ENCODE data around the gene BOK.
"Not testable (repeated sequence)": the region's sequence is repeated elsewhere in the genome, so short reads cannot be mapped to it uniquely, and the experiment has no call there.

BOK gene

DNA sequence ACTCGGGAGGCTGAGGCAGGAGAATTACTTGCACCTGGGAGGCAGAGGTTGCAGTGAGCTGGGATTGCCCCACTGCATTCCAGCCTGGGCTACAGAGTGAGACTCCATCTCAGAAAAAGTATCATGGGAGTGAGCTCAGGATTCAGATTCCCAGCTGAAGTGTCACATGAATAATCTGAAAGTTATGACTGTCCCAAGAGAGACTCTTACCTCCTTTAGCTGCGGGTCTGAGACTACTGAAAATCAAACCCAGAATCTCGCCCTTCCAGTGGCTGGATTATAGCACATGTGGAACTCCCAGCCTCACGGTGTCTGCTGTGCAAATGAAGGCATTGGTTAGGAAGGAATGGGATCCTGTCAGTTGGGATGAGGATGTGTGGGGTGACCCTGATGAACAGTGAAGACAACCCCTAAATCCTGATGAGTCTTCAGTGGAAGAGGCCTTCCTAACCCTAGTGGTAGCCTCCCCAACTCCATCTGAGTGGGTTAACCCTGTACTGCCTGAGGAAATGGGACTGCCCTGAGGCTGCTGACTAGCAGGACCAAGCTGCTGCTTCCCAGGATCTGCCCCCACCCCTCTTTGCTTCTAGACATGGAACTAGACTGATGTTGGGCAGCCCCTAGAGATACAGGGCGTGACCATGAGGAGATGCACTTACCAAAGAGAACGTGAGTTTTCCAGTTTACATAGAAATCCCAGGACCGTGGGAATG lies 16.5 kb downstream of the BOK start:
- FAIRE-seq: no peak

DNA sequence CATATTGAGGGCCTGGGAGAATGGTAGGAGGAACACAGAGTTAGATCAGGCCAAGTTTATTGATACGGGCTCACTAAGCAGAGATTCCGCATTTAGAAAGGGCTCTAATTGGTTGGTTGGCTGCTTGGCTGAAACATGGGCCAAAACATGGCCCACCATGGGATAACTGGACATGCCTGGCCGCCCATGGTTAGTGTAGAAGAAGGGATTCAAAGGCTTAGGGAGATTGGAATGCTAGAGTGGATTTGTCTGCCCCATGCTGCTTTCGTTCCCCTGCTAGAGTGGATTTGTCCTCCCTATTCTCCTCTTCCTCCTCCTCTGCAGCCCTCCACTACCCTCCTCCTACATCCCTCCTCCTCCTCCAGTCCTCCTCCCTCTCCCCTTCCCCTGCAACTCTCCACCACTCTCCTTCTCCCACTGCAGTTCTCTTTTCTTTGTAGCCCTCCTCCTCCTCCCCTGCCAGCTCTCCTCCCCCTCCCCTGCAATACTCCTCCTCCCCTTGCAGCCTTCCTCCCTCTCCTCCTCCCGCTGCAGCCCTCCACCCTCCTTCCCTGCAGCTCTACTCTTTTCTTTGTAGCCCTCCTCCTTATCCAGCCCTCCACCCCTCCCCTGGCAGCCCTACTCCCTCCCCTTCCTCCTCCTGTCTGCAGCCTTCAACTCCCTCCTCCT lies 17.2 kb downstream of the BOK start:
- FAIRE-seq: no peak

GRCh38 chr2:241576293-241576654 lies 17.7 kb downstream of the BOK start:
- no peak for FAIRE-seq

- FAIRE-seq: no peak
These were observed 19.0 kb downstream of the BOK start for GRCh38 chr2:241577413-241578122.

- FAIRE-seq: no peak
These were observed 20.7 kb downstream of the BOK start for GRCh38 chr2:241579281-241579680.

GRCh38 chr2:241582328-241582727 lies 23.8 kb downstream of the BOK start:
- no peak for FAIRE-seq

- FAIRE-seq: no peak
These were observed 24.3 kb downstream of the BOK start for GRCh38 chr2:241582806-241583205.

DNA sequence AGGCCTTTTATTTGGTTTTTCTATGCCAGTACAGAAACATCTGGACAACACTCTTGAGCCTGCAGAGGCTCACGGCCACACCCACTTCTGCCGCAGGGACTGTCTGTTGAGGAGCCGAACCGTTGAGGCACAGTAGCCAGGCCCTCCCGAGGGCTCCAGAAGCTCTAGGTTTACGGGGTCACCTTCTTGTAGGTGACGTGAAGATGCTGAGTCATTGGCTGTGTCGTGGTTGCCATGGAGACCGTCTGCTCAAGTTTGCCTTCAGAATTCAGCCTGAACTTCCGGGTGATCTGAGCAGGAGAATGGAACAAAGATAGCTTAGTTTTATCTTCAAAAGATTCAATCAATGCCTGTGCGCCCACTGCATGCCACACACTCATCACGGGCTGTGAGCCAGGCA lies 25.9 kb downstream of the BOK start:
- FAIRE-seq: no peak

DNA sequence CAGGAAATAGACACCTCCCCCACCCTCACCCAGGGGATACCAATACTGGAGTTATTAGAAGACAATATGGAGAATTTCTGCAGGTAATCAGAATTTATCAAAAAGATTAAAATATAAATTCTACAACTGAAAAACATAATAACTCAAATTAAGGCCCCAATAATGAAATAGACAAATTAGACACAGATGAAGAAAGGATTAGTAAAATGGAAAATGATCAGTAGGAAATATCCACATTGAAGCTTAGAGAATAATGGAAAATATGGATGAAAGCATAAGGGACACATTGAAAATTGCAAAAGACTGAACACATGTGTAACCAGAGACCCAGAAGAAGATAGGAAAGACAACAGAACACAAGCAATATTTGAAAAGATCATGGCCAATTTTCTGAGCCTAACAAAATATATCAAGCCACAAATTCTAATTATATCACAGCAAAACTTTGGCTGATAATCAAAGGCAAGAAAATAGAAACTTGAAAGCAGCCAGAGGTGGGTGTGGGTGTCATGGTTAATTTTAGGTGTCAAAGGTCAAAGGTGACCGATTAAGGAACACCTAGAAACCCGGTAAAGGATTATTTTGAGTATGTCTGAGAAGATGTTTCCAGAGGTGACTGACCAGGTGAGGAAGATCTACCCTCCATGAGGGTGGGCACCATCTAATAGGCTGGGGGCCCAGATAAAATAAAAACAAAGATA lies 28.2 kb downstream of the BOK start:
- no peak for FAIRE-seq

GRCh38 chr2:241589863-241590262 lies 31.3 kb downstream of the BOK start:
- FAIRE-seq: not testable (repeated sequence)

DNA sequence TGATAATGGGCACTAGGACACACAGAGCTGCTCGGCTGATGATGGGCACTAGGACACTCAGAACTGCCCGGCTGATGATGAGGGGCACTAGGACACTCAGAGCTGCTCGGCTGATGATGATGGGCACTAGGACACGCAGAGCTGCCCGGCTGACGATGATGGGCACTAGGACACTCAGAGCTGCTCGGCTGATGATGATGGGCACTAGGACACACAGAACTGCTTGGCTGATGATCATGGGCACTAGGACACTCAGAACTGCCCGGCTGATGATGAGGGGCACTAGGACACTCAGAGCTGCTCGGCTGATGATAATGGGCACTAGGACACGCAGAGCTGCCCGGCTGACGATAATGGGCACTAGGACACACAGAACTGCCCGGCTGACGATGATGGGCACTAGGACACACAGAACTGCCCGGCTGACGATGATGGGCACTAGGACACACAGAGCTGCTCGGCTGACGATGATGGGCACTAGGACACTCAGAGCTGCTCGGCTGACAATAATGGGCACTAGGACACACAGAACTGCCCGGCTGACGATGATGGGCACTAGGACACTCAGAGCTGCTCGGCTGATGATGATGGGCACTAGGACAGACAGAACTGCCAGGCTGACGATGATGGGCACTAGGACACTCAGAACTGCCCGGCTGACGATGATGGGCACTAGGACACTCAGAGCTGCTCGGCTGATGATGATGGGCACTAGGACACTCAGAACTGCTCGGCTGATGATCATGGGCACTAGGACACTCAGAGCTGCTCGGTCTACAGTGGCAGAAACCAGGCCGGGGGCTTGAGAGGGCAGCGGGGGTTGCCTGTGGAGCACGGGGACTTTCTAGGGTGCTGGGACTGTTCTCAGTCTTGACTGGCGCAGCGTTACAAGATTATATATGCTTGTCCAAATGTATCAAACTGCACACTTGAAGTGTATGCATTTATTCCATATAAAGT lies 32.2 kb downstream of the BOK start:
- FAIRE-seq: not testable (repeated sequence)

GRCh38 chr2:241592126-241592845 lies 33.7 kb downstream of the BOK start:
- FAIRE-seq: no peak

DNA sequence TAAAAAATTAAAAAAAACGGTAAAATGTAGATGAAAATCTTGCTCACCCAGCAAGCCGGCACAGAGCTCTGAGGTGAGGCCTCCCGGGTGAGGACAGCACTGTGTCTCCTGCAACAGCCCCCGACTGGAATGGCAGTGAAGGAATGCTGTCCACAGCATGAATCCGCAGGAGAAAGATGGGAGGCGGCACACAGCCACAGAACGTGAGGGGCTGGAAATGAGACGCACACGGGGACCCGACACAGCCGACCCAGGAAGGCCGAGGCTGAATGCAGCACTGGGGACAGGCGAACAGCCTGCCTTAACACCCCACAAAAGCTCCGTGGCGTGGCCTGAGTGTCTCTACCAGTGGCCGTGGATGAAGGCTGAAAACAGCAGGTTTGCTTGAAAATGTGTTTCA lies 34.7 kb downstream of the BOK start:
- no peak for FAIRE-seq

DNA sequence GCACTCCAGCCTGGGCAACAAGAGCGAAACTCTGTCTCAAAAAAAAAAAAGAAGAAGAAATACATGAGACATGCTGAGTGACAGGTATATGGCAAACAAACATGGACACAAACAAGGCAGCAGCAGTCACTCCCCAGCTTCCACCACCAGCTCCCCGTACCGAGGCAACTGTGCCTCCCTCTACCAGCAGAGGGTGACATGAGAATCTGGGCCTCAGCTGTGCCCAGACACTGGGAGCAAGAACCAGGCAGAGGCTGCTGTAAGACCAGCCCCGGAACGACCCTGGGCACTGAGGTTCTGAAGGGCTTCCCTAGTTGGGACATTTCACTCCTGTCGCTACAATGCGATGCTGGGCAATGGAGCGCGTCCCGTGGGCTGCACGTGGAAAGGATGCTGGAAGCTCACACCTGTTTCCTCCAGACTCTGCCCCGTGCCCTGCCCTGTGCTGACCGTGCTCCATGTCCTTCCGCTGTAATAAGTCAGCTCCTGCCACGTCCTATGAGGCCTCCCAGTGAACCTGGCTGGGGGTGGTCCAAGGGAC lies 37.1 kb downstream of the BOK start:
- no peak for FAIRE-seq

DNA sequence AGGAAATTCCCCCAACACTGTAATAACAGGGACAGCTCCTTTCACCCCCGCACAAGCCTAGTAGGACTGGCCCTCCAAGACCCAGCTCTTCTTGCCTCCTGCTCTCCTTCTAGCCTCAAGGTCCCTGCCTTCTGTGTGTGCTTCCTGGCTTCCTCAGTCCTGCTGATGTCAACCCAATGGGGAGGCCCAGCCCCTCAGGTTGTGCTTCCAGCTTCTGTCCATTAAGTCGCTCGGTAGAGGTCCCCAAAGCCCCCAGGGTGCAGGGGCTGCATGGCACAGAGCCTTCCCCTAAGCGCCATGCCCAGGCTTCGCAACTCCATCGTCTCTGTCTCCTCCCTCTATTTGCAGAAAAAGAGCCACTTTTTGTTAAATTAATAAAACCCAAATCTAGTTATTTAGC lies 39.0 kb downstream of the BOK start:
- FAIRE-seq: no peak

DNA sequence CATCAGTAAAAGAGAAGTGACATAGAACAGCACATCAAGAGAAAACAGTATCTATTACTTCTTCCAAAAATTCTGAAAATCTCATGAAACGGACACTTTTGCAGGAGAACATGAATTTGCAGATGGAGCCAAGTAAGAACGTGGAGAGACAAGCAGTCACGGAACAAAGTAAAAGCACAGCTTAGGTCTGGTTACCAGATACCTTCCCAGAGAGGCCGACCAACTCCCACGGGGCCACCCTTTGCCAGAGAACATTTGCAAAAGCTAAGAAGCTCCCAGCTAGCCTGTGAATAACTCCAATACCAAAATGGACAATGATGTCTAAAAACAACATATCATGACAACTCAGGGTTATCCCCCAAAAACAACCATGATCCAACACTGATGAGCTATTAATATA lies 39.5 kb downstream of the BOK start:
- no peak for FAIRE-seq

DNA sequence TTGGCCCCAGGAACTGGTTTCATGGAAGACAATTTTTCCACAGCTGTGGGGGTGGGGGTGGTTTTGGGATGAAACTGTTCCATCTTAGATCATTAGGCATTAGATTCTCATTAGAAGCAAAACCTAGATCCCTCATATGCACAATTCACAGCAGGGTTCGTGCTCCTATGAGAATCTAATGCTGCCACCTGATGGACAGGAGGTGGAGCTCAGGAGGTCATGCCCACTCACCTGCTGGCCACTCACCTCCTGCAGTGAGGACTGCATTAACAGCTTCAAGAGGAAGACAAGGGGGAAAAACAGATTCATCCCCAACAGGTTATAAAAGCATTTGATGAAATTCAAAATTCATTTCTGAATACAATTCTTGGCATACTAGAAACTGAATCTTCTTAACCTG lies 39.9 kb downstream of the BOK start:
- FAIRE-seq: no peak

DNA sequence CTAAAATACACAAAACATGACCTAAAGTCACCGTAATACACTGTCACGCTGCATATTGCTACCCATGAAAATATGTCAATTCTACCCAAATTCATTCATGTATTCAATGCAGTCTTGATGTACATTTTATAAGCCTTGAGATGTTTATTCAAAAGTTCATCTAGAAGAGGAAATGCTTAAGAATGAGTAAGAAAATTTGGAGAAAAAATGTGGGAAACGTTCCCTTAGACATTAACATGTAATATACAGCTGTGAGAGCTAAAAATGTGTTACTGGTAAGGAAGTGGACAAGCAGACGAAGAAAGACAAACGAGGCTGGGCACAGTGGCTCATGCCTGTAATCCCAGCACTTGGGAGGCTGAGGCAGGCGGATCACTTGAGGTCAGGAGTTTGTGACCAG lies 41.1 kb downstream of the BOK start:
- FAIRE-seq: no peak

DNA sequence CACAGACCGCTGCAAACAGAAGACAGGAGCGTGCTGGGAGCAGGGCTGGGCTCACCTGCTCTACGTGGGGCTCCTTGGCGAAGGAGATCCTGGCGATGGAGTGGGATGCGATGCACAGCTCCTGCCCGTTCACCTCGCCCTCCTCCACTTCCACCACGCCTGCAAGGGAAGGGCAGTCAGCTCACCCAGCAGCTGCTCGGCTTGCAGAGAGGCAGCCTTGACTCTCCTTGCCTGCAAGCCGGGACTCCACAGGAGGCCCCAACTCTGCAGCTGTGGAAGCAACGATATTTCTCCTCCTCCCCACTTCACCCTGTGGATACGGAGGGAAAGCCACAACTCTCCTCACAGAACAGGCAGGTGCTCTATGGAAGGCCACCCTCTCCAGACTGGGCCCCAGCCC lies 43.3 kb downstream of the BOK start:
- FAIRE-seq: no peak

- FAIRE-seq: no peak
These were observed 44.2 kb downstream of the BOK start for GRCh38 chr2:241602720-241603119.

DNA sequence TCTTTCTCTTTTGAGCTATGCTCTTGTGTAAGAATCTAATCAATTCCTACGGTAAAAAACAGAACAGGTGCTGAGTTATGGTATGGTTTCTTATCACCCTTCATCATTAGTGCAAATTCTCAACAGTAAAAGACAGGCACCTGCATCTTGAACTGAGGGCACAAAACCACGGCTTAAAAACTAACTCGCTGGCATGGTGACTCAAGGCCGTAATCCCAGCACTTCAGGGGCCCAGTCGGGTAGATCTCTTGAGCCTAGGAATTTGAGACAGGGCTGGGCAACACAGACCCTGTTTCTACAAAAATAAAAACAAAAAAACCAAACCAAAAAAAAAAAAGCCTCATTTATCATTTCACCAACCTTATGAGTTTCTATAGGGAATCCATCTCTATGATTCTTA lies 45.1 kb downstream of the BOK start:
- FAIRE-seq: no peak
